ENCODE measurements around the gene CCL7. TPM values are rescaled to one million over a fixed set of nuclear protein-coding genes. Genes with fewer than 3 reads are reported as not detected.

Gene CCL7
- polyA plus RNA-seq, 1 donor from 2014 or later, result not detected

- no peak for TF ChIP-seq RAD21 (conservative IDR thresholded peaks at IDR 0.05)
- TF ChIP-seq, protein P1, sequence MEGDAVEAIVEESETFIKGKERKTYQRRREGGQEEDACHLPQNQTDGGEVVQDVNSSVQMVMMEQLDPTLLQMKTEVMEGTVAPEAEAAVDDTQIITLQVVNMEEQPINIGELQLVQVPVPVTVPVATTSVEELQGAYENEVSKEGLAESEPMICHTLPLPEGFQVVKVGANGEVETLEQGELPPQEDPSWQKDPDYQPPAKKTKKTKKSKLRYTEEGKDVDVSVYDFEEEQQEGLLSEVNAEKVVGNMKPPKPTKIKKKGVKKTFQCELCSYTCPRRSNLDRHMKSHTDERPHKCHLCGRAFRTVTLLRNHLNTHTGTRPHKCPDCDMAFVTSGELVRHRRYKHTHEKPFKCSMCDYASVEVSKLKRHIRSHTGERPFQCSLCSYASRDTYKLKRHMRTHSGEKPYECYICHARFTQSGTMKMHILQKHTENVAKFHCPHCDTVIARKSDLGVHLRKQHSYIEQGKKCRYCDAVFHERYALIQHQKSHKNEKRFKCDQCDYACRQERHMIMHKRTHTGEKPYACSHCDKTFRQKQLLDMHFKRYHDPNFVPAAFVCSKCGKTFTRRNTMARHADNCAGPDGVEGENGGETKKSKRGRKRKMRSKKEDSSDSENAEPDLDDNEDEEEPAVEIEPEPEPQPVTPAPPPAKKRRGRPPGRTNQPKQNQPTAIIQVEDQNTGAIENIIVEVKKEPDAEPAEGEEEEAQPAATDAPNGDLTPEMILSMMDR (IDR thresholded peaks at IDR 0.05; ENCODE audit: poor library complexity, severe bottlenecking), result no peak
- TF ChIP-seq TAF1 (IDR thresholded peaks at IDR 0.05; ENCODE audit: low read depth), result no peak
- no peak for TF ChIP-seq REST (IDR thresholded peaks at IDR 0.05; ENCODE audit: borderline replicate concordance)
- no peak for TF ChIP-seq MXI1 (conservative IDR thresholded peaks at IDR 0.05; ENCODE audit: poor library complexity, severe bottlenecking)
- no peak for TF ChIP-seq POLR2AphosphoS5 (IDR thresholded peaks at IDR 0.05)
- H3K4me2 ChIP-seq (ENCODE audit: low read length), result no peak overlapping the region
- no peak overlapping the region for H3K4me3 ChIP-seq (ENCODE audit: low read length)
- no peaks in the 10 kb centered on the region for H3K79me2 ChIP-seq (replicated peaks; ENCODE audit: insufficient read depth, low read length)
- no peaks in the 10 kb centered on the region for H3F3A ChIP-seq (ENCODE audit: insufficient read depth, low read length, poor library complexity, severe bottlenecking)
- no peaks in the 10 kb centered on the region for H3K36me3 ChIP-seq (ENCODE audit: insufficient read depth, low read length)
- H4K20me1 ChIP-seq (ENCODE audit: insufficient read depth), result no peaks in the 10 kb centered on the region
- no peaks in the 10 kb centered on the region for H3K9me2 ChIP-seq (ENCODE audit: insufficient read depth, low read length)
- no peaks in the 10 kb centered on the region for H3K27me3 ChIP-seq (ENCODE audit: insufficient read depth, low read depth, low read length)
- no peak overlapping the region for H2AFZ ChIP-seq (ENCODE audit: low read depth, low read length)
- H3K9me3 ChIP-seq (ENCODE audit: low read length), result no peaks in the 10 kb centered on the region
- no peak overlapping the region for H3K27ac ChIP-seq (ENCODE audit: low read length)
- H3K9ac ChIP-seq (ENCODE audit: low read length), result no peak overlapping the region
These were observed 23.6 kb upstream of the CCL7 start for GRCh38 chr17:34246446-34246845.

DNA sequence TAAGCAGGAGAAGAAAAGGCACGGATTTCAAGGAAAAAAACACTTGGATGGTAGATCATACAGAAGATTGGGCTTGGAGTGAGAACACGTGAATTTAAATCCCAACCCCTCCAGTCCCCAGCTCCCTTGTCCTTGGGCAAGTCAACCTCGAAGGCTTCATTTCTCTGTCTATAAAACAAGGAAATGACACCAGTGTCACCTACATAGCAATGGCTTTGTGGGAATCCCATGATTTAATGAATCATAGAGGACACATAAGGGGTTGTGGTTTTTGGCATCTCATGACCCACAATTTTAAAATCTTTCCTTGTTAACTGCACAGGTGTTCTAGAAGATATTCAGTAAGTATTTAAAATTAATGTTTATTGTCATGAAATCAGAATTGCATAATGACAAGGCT lies 23.1 kb upstream of the CCL7 start:
- TF ChIP-seq RAD21 (conservative IDR thresholded peaks at IDR 0.05) (no peak), EP300 (conservative IDR thresholded peaks at IDR 0.05; ENCODE audit: poor library complexity, severe bottlenecking) (no peak), EZH2 (IDR thresholded peaks at IDR 0.05; ENCODE audit: borderline replicate concordance, insufficient read depth, low read length, poor library complexity, severe bottlenecking) (no peak), POLR2AphosphoS5 (IDR thresholded peaks at IDR 0.05) (no peak)
- TF ChIP-seq, protein P1 (IDR thresholded peaks at IDR 0.05; ENCODE audit: poor library complexity, severe bottlenecking), result no peak
- no peaks in the 10 kb centered on the region for H3K36me3 ChIP-seq (ENCODE audit: insufficient read depth, low read length)
- no peaks in the 10 kb centered on the region for H3K27me3 ChIP-seq (ENCODE audit: insufficient read depth, low read depth, low read length)
- no peak overlapping the region for H3K27ac ChIP-seq (ENCODE audit: low read length)
- no peak overlapping the region for H3K4me3 ChIP-seq (ENCODE audit: low read length)
- no peak overlapping the region for H3K4me2 ChIP-seq (ENCODE audit: low read length)
- H3K9me3 ChIP-seq (ENCODE audit: low read length), result no peaks in the 10 kb centered on the region
- H3K79me2 ChIP-seq (replicated peaks; ENCODE audit: insufficient read depth, low read length), result no peaks in the 10 kb centered on the region
- no peak overlapping the region for H3K9ac ChIP-seq (ENCODE audit: low read length)
- no peaks in the 10 kb centered on the region for H3F3A ChIP-seq (ENCODE audit: insufficient read depth, low read length, poor library complexity, severe bottlenecking)
- no peaks in the 10 kb centered on the region for H3K9me2 ChIP-seq (ENCODE audit: insufficient read depth, low read length)
- H4K20me1 ChIP-seq (ENCODE audit: insufficient read depth), result no peaks in the 10 kb centered on the region
- H2AFZ ChIP-seq (ENCODE audit: low read depth, low read length), result no peak overlapping the region

All from neural cell (in vitro differentiated cells).